AG04449 (cell line): ENCODE results near the gene TNFAIP2.
"Not testable (repeated sequence)": the region's sequence is repeated elsewhere in the genome, so short reads cannot be mapped to it uniquely, and the experiment has no call there.

Experiments
- CTCF ChIA-PET: fragments of 350-600 bp; formaldehyde crosslinking; extraction: SDS; loops from one replicate; lab custom pipeline; 2021; ENCODE audit warnings: antibody characterized with exemption; lab: Yijun Ruan, JAX
- POLR2A ChIA-PET: fragments of 400-600, 350-600 bp; formaldehyde crosslinking; extraction: SDS; loops from one replicate; lab custom pipeline; 2020; ENCODE audit warnings: antibody characterized with exemption, inconsistent platforms; lab: Yijun Ruan, JAX
- DNase-seq: peaks from one replicate; pipeline ENCODE4 v3.0.0-alpha.2; 2010; ENCODE audit warnings: low read depth, low spot score
- H3K4me3 ChIP-seq: 2 replicates; pipeline ENCODE4 v1.5.1; 2011; ENCODE audit warnings: low read depth, mild to moderate bottlenecking, control low read depth, low read length
- CTCF ChIP-seq: IDR thresholded peaks from one replicate; pipeline ENCODE4 v1.5.1; 2011; ENCODE audit warnings: mild to moderate bottlenecking, moderate library complexity, low read length, control low read depth, inconsistent platforms; ENCODE audit not compliant: insufficient read depth; ENCODE audit errors: missing control alignments

TNFAIP2 gene

GRCh38 chr14:103163199-103163598 lies 39.9 kb downstream of the TNFAIP2 start:
- H3K4me3 ChIP-seq = no peak overlapping the region
- TF ChIP-seq CTCF = no peak
- ChIA-PET POLR2A (no interaction called here), CTCF (interaction anchor here (0.6 to 1.5 kb wide), 2 partner anchors 21 to 86 kb away, joined by 3 to 4 read pairs; no protein-coding TSS in a partner anchor)
- DNase-seq = no peak

GRCh38 chr14:103164006-103164405 lies 40.7 kb downstream of the TNFAIP2 start:
- H3K4me3 ChIP-seq = no peak overlapping the region
- POLR2A ChIA-PET = no interaction called here
- no peak for TF ChIP-seq CTCF
- CTCF ChIA-PET = interaction anchor here (0.9 to 1.1 kb wide), 2 partner anchors 18 to 59 kb away, joined by 3 read pairs; no protein-coding TSS in a partner anchor
- DNase-seq = no peak

GRCh38 chr14:103164779-103165178 lies 41.5 kb downstream of the TNFAIP2 start:
- H3K4me3 ChIP-seq = no peak overlapping the region
- POLR2A ChIA-PET = no interaction called here
- CTCF ChIA-PET = interaction anchor here (0.9 to 1.1 kb wide), 2 partner anchors 19 to 60 kb away, joined by 3 read pairs; no protein-coding TSS in a partner anchor
- no peak for TF ChIP-seq CTCF
- DNase-seq = no peak

GRCh38 chr14:103165323-103165722 lies 42.1 kb downstream of the TNFAIP2 start:
- DNase-seq = no peak
- TF ChIP-seq CTCF = no peak
- no peak overlapping the region for H3K4me3 ChIP-seq
- POLR2A ChIA-PET = no interaction called here
- CTCF ChIA-PET = no interaction called here

- no peak overlapping the region for H3K4me3 ChIP-seq
- TF ChIP-seq CTCF = no peak
- ChIA-PET POLR2A (no interaction called here), CTCF (interaction anchor here (1.0 to 1.7 kb wide), 4 partner anchors 13 to 66 kb away, joined by 3 to 5 read pairs (median 3); no protein-coding TSS in a partner anchor)
- DNase-seq = no peak
These were observed 46.7 kb downstream of the TNFAIP2 start for GRCh38 chr14:103169954-103170353.

- DNase-seq, POLR2A ChIA-PET, H3K4me3 ChIP-seq: not testable (repeated sequence)
- CTCF ChIA-PET = interaction anchor here (1.2 to 2.0 kb wide), 3 partner anchors 13 to 66 kb away, joined by 3 to 5 read pairs (median 4); no protein-coding TSS in a partner anchor
These were observed 47.9 kb downstream of the TNFAIP2 start for GRCh38 chr14:103171206-103171605.

- TF ChIP-seq CTCF = no peak
- POLR2A ChIA-PET = no interaction called here
- CTCF ChIA-PET = interaction anchor here (1.0 to 2.0 kb wide), 4 partner anchors 11 to 69 kb away, joined by 3 to 6 read pairs (median 4); no protein-coding TSS in a partner anchor
- no peak overlapping the region for H3K4me3 ChIP-seq
- no peak for DNase-seq
These were observed 49.7 kb downstream of the TNFAIP2 start for GRCh38 chr14:103172921-103173320.

GRCh38 chr14:103173887-103174286 lies 50.6 kb downstream of the TNFAIP2 start:
- H3K4me3 ChIP-seq, DNase-seq, CTCF ChIA-PET, POLR2A ChIA-PET: not testable (repeated sequence)

- H3K4me3 ChIP-seq, DNase-seq, POLR2A ChIA-PET: not testable (repeated sequence)
- CTCF ChIA-PET = interaction anchor here (1.3 to 1.6 kb wide), 2 partner anchors 10 to 71 kb away, joined by 4 to 7 read pairs; no protein-coding TSS in a partner anchor
These were observed 52.9 kb downstream of the TNFAIP2 start for GRCh38 chr14:103176176-103176575.
